ENCODE data around the gene REN. TPM values are rescaled to one million over a fixed set of nuclear protein-coding genes. Genes with fewer than 3 reads are reported as not detected.

The REN gene
- total and polyA plus RNA-seq, 2 donors from 2014 or later, result 32.4 to 1,159 TPM

DNA sequence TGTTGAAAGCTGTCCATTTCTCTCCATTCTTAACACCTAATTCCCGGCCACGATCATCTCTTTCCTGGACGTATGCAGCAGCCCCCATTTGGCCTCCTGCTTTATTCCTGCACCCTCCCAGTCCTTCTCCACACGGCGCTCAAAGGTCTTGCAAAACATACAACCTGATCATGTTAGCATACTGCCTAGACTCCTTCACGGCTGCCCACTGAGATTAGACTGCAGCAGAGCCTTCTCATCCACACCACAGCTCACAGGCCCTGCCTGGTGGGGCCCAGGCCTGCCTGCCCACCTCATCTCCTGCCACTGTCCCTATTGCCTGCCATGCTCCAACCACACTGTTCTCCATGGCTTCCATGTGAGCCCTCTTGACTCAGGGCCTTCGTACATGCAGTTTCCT is 44.9 kb upstream of the REN start:
- DNase-seq (no peak), FAIRE-seq (no peak)
- H3K27me3 ChIP-seq (ENCODE audit: control insufficient read depth, insufficient read depth, low read length), result no peaks in the 10 kb centered on the region
- no peak overlapping the region for H3K9ac ChIP-seq (ENCODE audit: low read length in 3 of 3)
- TF ChIP-seq, protein P1, sequence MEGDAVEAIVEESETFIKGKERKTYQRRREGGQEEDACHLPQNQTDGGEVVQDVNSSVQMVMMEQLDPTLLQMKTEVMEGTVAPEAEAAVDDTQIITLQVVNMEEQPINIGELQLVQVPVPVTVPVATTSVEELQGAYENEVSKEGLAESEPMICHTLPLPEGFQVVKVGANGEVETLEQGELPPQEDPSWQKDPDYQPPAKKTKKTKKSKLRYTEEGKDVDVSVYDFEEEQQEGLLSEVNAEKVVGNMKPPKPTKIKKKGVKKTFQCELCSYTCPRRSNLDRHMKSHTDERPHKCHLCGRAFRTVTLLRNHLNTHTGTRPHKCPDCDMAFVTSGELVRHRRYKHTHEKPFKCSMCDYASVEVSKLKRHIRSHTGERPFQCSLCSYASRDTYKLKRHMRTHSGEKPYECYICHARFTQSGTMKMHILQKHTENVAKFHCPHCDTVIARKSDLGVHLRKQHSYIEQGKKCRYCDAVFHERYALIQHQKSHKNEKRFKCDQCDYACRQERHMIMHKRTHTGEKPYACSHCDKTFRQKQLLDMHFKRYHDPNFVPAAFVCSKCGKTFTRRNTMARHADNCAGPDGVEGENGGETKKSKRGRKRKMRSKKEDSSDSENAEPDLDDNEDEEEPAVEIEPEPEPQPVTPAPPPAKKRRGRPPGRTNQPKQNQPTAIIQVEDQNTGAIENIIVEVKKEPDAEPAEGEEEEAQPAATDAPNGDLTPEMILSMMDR (IDR thresholded peaks at IDR 0.05; ENCODE audit: borderline replicate concordance, extremely low read depth, insufficient read depth), result no peak
- no peak overlapping the region for H3K4me3 ChIP-seq (ENCODE audit: low read length in 3 of 3)
- no peaks in the 10 kb centered on the region for H3K9me3 ChIP-seq (ENCODE audit: control insufficient read depth in 2 of 3, insufficient read depth in 1 of 3, low read length in 3 of 3)
- H3K36me3 ChIP-seq (ENCODE audit: control insufficient read depth in 2 of 3, insufficient read depth in 3 of 3, low read length in 3 of 3), result no peaks in the 10 kb centered on the region
- intact Hi-C loops (cut with DNase I), result loop anchor here (10.0 kb wide), 1 partner anchor 154 kb away; no protein-coding TSS in a partner anchor
- no peak overlapping the region for H3K27ac ChIP-seq (ENCODE audit: low read depth in 2 of 2, low read length in 2 of 2)
- H3K4me1 ChIP-seq (ENCODE audit: control insufficient read depth in 2 of 3, insufficient read depth in 2 of 3, low read depth in 1 of 3, low read length in 3 of 3), result peaks cover 0 to 11% (median 0%) of the 10 kb centered on the region in 3 donors

DNA sequence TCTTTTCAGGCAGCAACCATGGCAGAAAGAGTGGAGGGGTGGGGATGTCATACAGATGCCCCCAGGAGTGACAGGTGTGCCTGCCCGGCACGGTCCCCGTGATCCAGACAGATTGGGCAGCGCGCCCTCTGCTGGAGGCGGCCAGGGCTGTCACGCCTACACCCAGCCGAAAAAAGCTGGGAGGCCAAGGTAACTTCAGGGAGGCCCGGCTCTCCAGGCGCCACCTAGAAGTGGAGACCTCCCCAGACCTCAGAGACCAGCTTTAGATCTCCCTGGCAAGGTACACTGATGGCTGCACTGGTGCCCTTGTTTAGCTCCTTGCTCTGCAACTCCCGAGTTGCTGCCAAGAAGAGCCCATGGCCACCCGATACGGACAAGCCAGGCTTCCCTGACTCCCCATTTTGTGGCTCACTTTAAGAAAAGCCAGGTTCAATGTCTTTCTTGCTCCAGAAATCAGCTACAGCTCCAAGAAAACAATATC is 41.0 kb upstream of the REN start:
- Histone ChIP-seq H3K27me3 (ENCODE audit: control insufficient read depth, insufficient read depth, low read length) (no peaks in the 10 kb centered on the region), H3K27ac (ENCODE audit: low read depth in 2 of 2, low read length in 2 of 2) (no peak overlapping the region), H3K9me3 (ENCODE audit: control insufficient read depth in 2 of 3, insufficient read depth in 1 of 3, low read length in 3 of 3) (no peaks in the 10 kb centered on the region), H3K36me3 (ENCODE audit: control insufficient read depth in 2 of 3, insufficient read depth in 3 of 3, low read length in 3 of 3) (no peaks in the 10 kb centered on the region), H3K9ac (ENCODE audit: low read length in 3 of 3) (peak overlapping the region in 1 of 3 donors; percentile 27), H3K4me3 (ENCODE audit: low read length in 3 of 3) (no peak overlapping the region), H3K4me1 (ENCODE audit: control insufficient read depth in 2 of 3, insufficient read depth in 2 of 3, low read depth in 1 of 3, low read length in 3 of 3) (peaks cover 0 to 6% (median 0%) of the 10 kb centered on the region in 3 donors)
- peak; percentile 63 to 83 (median 81) for DNase-seq
- TF ChIP-seq, protein P1 (IDR thresholded peaks at IDR 0.05; ENCODE audit: borderline replicate concordance, extremely low read depth, insufficient read depth), result peak; percentile 85
- FAIRE-seq, result no peak
- intact Hi-C loops (cut with DNase I), result no loop called here

DNA sequence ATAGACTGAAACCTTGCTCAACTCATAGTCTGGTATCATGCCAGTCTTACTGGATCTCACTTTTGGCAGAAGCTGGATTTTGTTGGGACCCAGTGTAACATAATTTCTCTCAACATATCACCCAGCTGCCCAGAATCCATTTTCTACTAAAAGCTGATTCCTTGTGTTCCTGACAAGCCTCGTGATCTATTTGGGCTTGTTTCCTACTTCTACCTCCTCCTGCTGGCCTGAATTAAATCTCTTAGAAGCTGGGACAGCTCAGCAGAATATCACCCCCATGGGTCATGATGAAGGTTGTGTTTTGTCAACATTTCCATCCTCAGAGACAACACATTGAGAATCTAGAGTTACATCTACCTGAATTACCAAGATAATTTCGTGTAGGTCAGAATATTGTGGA is 40.0 kb upstream of the REN start:
- FAIRE-seq (no peak), DNase-seq (no peak)
- Histone ChIP-seq H3K4me3 (ENCODE audit: low read length in 3 of 3) (no peak overlapping the region), H3K9me3 (ENCODE audit: control insufficient read depth in 2 of 3, insufficient read depth in 1 of 3, low read length in 3 of 3) (no peaks in the 10 kb centered on the region), H3K27ac (ENCODE audit: low read depth in 2 of 2, low read length in 2 of 2) (no peak overlapping the region), H3K9ac (ENCODE audit: low read length in 3 of 3) (no peak overlapping the region), H3K27me3 (ENCODE audit: control insufficient read depth, insufficient read depth, low read length) (no peaks in the 10 kb centered on the region), H3K4me1 (ENCODE audit: control insufficient read depth in 2 of 3, insufficient read depth in 2 of 3, low read depth in 1 of 3, low read length in 3 of 3) (peaks cover 0 to 6% (median 0%) of the 10 kb centered on the region in 3 donors), H3K36me3 (ENCODE audit: control insufficient read depth in 2 of 3, insufficient read depth in 3 of 3, low read length in 3 of 3) (no peaks in the 10 kb centered on the region)
- intact Hi-C loops (cut with DNase I), result no loop called here
- TF ChIP-seq, protein P1 (IDR thresholded peaks at IDR 0.05; ENCODE audit: borderline replicate concordance, extremely low read depth, insufficient read depth), result no peak

DNA sequence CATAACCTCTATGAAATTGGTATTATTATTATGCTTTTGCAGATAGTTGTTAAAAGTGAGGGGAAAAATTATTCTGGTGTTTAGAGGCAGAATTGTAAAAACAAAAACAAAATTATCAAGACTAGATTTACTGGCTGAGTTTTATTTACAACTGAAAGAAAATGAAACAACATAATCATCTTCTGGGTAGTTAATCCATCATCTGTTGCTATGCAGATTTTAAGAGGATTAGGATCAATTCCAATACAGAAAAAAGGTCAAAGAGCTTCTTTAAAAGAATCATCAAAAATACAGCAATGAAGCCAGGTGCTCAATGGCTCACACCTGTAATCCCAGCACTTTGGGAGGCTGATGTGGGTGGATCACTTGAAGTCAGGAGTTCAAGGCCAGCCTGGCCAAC is 39.3 kb upstream of the REN start:
- TF ChIP-seq, protein P1 (IDR thresholded peaks at IDR 0.05; ENCODE audit: borderline replicate concordance, extremely low read depth, insufficient read depth), result no peak
- H3K27ac ChIP-seq (ENCODE audit: low read depth in 2 of 2, low read length in 2 of 2), result no peak overlapping the region

More for the DNA sequence above, 39.3 kb upstream of the REN start:
- Histone ChIP-seq H3K9me3 (ENCODE audit: control insufficient read depth in 2 of 3, insufficient read depth in 1 of 3, low read length in 3 of 3) (no peaks in the 10 kb centered on the region), H3K27me3 (ENCODE audit: control insufficient read depth, insufficient read depth, low read length) (no peaks in the 10 kb centered on the region), H3K4me1 (ENCODE audit: control insufficient read depth in 2 of 3, insufficient read depth in 2 of 3, low read depth in 1 of 3, low read length in 3 of 3) (peaks cover 0 to 6% (median 0%) of the 10 kb centered on the region in 3 donors), H3K36me3 (ENCODE audit: control insufficient read depth in 2 of 3, insufficient read depth in 3 of 3, low read length in 3 of 3) (no peaks in the 10 kb centered on the region), H3K4me3 (ENCODE audit: low read length in 3 of 3) (no peak overlapping the region), H3K9ac (ENCODE audit: low read length in 3 of 3) (no peak overlapping the region)
- no peak for DNase-seq
- no peak for FAIRE-seq
- intact Hi-C loops (cut with DNase I), result no loop called here

Measured in kidney (tissue), 14 donors.